Measurements from ENCODE around the gene DDR2. TPM values are rescaled to one million over a fixed set of nuclear protein-coding genes. Genes with fewer than 3 reads are reported as not detected.

The DDR2 gene
- total and polyA plus RNA-seq, 2 donors from 2014 or later = 3.9 to 19.8 TPM

GRCh38 chr1:162695687-162696086 is 63.4 kb downstream of the DDR2 start:
- Histone ChIP-seq H3K36me3 (ENCODE audit: control insufficient read depth in 2 of 3, insufficient read depth in 3 of 3, low read length in 3 of 3) (no peaks in the 10 kb centered on the region), H3K27me3 (ENCODE audit: control insufficient read depth, insufficient read depth, low read length) (no peaks in the 10 kb centered on the region), H3K27ac (ENCODE audit: low read depth in 2 of 2, low read length in 2 of 2) (no peak overlapping the region), H3K9ac (ENCODE audit: low read length in 3 of 3) (no peak overlapping the region), H3K4me1 (ENCODE audit: control insufficient read depth in 2 of 3, insufficient read depth in 2 of 3, low read depth in 1 of 3, low read length in 3 of 3) (peaks cover 0 to 11% (median 9%) of the 10 kb centered on the region in 3 donors), H3K9me3 (ENCODE audit: control insufficient read depth in 2 of 3, insufficient read depth in 1 of 3, low read length in 3 of 3) (no peaks in the 10 kb centered on the region), H3K4me3 (ENCODE audit: low read length in 3 of 3) (no peak overlapping the region)
- DNase-seq (no peak), FAIRE-seq (no peak)
- TF ChIP-seq CTCF (IDR thresholded peaks at IDR 0.05; ENCODE audit: borderline replicate concordance, extremely low read depth, insufficient read depth) = no peak
- intact Hi-C loops (cut with DNase I) = no loop called here

GRCh38 chr1:162696286-162696862 is 64.1 kb downstream of the DDR2 start:
- TF ChIP-seq CTCF (IDR thresholded peaks at IDR 0.05; ENCODE audit: borderline replicate concordance, extremely low read depth, insufficient read depth) = no peak

GRCh38 chr1:162697140-162697895 is 65.1 kb downstream of the DDR2 start:
- H3K9me3 ChIP-seq (ENCODE audit: control insufficient read depth in 2 of 3, insufficient read depth in 1 of 3, low read length in 3 of 3) = no peaks in the 10 kb centered on the region
- H3K9ac ChIP-seq (ENCODE audit: low read length in 3 of 3) = no peak overlapping the region
- no peaks in the 10 kb centered on the region for H3K27me3 ChIP-seq (ENCODE audit: control insufficient read depth, insufficient read depth, low read length)
- no peak for FAIRE-seq
- intact Hi-C loops (cut with DNase I) = no loop called here
- no peak for TF ChIP-seq CTCF (IDR thresholded peaks at IDR 0.05; ENCODE audit: borderline replicate concordance, extremely low read depth, insufficient read depth)
- H3K36me3 ChIP-seq (ENCODE audit: control insufficient read depth in 2 of 3, insufficient read depth in 3 of 3, low read length in 3 of 3) = no peaks in the 10 kb centered on the region
- peaks cover 0 to 11% (median 4%) of the 10 kb centered on the region in 3 donors for H3K4me1 ChIP-seq (ENCODE audit: control insufficient read depth in 2 of 3, insufficient read depth in 2 of 3, low read depth in 1 of 3, low read length in 3 of 3)
- no peak for DNase-seq
- H3K4me3 ChIP-seq (ENCODE audit: low read length in 3 of 3) = no peak overlapping the region
- no peak overlapping the region for H3K27ac ChIP-seq (ENCODE audit: low read depth in 2 of 2, low read length in 2 of 2)

More at GRCh38 chr1:162696286-162696862, 64.1 kb downstream of the DDR2 start:
- no peak overlapping the region for H3K27ac ChIP-seq (ENCODE audit: low read depth in 2 of 2, low read length in 2 of 2)
- H3K9me3 ChIP-seq (ENCODE audit: control insufficient read depth in 2 of 3, insufficient read depth in 1 of 3, low read length in 3 of 3) = no peaks in the 10 kb centered on the region
- DNase-seq (peak; percentile 86 to 98 (median 91)), FAIRE-seq (no peak)
- intact Hi-C loops (cut with DNase I) = no loop called here
- no peaks in the 10 kb centered on the region for H3K27me3 ChIP-seq (ENCODE audit: control insufficient read depth, insufficient read depth, low read length)
- H3K4me3 ChIP-seq (ENCODE audit: low read length in 3 of 3) = no peak overlapping the region
- H3K4me1 ChIP-seq (ENCODE audit: control insufficient read depth in 2 of 3, insufficient read depth in 2 of 3, low read depth in 1 of 3, low read length in 3 of 3) = peaks cover 0 to 11% (median 5%) of the 10 kb centered on the region in 3 donors
- no peak overlapping the region for H3K9ac ChIP-seq (ENCODE audit: low read length in 3 of 3)
- H3K36me3 ChIP-seq (ENCODE audit: control insufficient read depth in 2 of 3, insufficient read depth in 3 of 3, low read length in 3 of 3) = no peaks in the 10 kb centered on the region
